Pancreas (tissue), 10 donors: Measurements from ENCODE around the gene COA1. TPM values are rescaled to one million over a fixed set of nuclear protein-coding genes. Genes with fewer than 3 reads are reported as not detected.

ENCODE experiments used
- ATAC-seq, 4 donors: fragments of 200-7000 bp; cut with Tn5 transposase; one replicate each; pipeline versions ENCODE4 v1.8.0 to v1.9.1; 2020; ENCODE audit warnings: mild to moderate bottlenecking in 4 of 4, moderate library complexity in 4 of 4
- DNase-seq, 6 donors: peaks; one replicate each; pipeline ENCODE4 v3.0.0-alpha.2; 2020
- FAIRE-seq: peaks from 2 replicates; lab custom pipeline; 2012; peaks lifted over from hg19 to GRCh38; lab: Jason Lieb, UNC
- H3K27ac ChIP-seq, 4 donors: fragments of 200-600 bp; sonication (generic); 1 replicate in 3 of 4; 2 replicates in 1 of 4; pipeline versions ENCODE4 v1.5.0 to v1.8.0; 2020
- H3K27me3 ChIP-seq, 4 donors: fragments of 200-600 bp; one replicate each; pipeline ENCODE4 v1.8.0; 2021
- H3K36me3 ChIP-seq, 3 donors: fragments of 200-600 bp; sonication (generic) in 1 of 3; one replicate each; pipeline versions ENCODE4 v1.5.0 to v1.8.0; 2020 to 2021
- H3K4me1 ChIP-seq, 3 donors: fragments of 200-600 bp; one replicate each; pipeline ENCODE4 v1.8.0; 2021
- H3K4me3 ChIP-seq, 4 donors: fragments of 200-600 bp; sonication (generic) in 2 of 4; one replicate each; pipeline versions ENCODE4 v1.5.0 to v1.8.0; 2020 to 2021
- H3K9me3 ChIP-seq, 4 donors: fragments of 200-600 bp; one replicate each; pipeline ENCODE4 v1.8.0; 2021
- CTCF ChIP-seq, 4 donors: fragments of 200-600 bp; sonication (generic) in 3 of 4; IDR thresholded peaks; one replicate each; pipeline versions ENCODE4 v1.5.0 to v1.8.0; 2021; ENCODE audit warnings: antibody characterized with exemption in 4 of 4
- WGBS, 2 donors: extraction: QIAGEN DNeasy Blood & Tissue Kit; methylation state at CpG; one replicate each; pipeline ENCODE4 v1.1.7; 2013; 5-methylcytosine and 5-hydroxymethylcytosine counted together
- intact Hi-C, 3 donors: fragments of 100-400 bp; cut with DNase I; formaldehyde crosslinking; loops; one replicate each; pipeline versions ENCODE4 v1.11.1 to v1.14.2; 2022
- polyA plus RNA-seq, 2 donors: library from polyadenylated mRNA; stranded (reverse); fragments of 200-250 nt; gene quantifications; one replicate each; pipeline ENCODE4 v1.2.3, GENCODE V29; 2013
- total RNA-seq, 6 donors: library from RNA; stranded (reverse); fragmentation: NEBNext Ultra II Directional in 4 of 6; extraction: Animal tissue kit (Norgen Biotek cat#: 25700) in 4 of 6; gene quantifications; one replicate each; pipeline versions ENCODE4 v1.2.1 to v1.2.4, GENCODE V29; 2021 to 2023
- donor health status: healthy with polysubstance abuse.
- donor health status: DM: no; HTN: no; CAD: no; lungs with moderate emphysema.
- donor health status: DM: no; HTN: no; CAD: no.
- donor health status: control.
- donor health status: control.
- donor health status: Bipolar disorder and iron deficiency.
- donor health status: DM: yes; HTN: yes; CAD: no.
- donor health status: DM: no; HTN: no; CAD: no.
- donor health status: DM: no; HTN: no; CAD: no.
- donor health status: DM: yes; HTN: yes; CAD: no.

Gene COA1
- total and polyA plus RNA-seq, 8 donors = 24.6 to 34.4 (median 27.1) TPM

- no peak overlapping the region for H3K4me3 ChIP-seq
- H3K4me1 ChIP-seq = peaks cover 11 to 15% (median 12%) of the 10 kb centered on the region in 3 donors
- DNase-seq (peak in 4 of 6 donors; percentile 50 to 76 (median 66)), ATAC-seq (peak; percentile 82 to 90 (median 86)), FAIRE-seq (no peak)
- H3K9me3 ChIP-seq = no peaks in the 10 kb centered on the region
- intact Hi-C loops = no loop called here
- H3K27me3 ChIP-seq = no peaks in the 10 kb centered on the region
- H3K36me3 ChIP-seq = peaks cover 0 to 17% (median 0%) of the 10 kb centered on the region in 3 donors
- TF ChIP-seq CTCF (IDR thresholded peaks at IDR 0.05) = no peak
- 17 to 25% methylated on average over 6 of the region's 6 CpGs for WGBS, 2 donors
- H3K27ac ChIP-seq = peak overlapping the region; percentile 42 to 68 (median 54)
Measured at GRCh38 chr7:43639858-43640491, 89.3 kb downstream of the COA1 start.

GRCh38 chr7:43637114-43637806 lies 92.1 kb downstream of the COA1 start:
- Histone ChIP-seq H3K4me1 (peaks cover 11 to 15% (median 12%) of the 10 kb centered on the region in 3 donors), H3K36me3 (peaks cover 0 to 11% (median 6%) of the 10 kb centered on the region in 3 donors), H3K4me3 (no peak overlapping the region), H3K9me3 (no peaks in the 10 kb centered on the region), H3K27me3 (no peaks in the 10 kb centered on the region), H3K27ac (no peak overlapping the region)
- intact Hi-C loops = no loop called here
- no peak for FAIRE-seq
- ATAC-seq = no peak
- 75 to 82% methylated on average over 4 of the region's 4 CpGs for WGBS, 2 donors
- TF ChIP-seq CTCF (IDR thresholded peaks at IDR 0.05) = no peak
- no peak for DNase-seq

- ATAC-seq (peak in 3 of 4 donors; percentile 30 to 39 (median 32)), FAIRE-seq (no peak), DNase-seq (peak in 1 of 6 donors; percentile 38)
- 54 to 58% methylated on average over 6 of the region's 6 CpGs for WGBS, 2 donors
- H3K9me3 ChIP-seq = no peaks in the 10 kb centered on the region
- TF ChIP-seq CTCF (IDR thresholded peaks at IDR 0.05) = no peak
- H3K36me3 ChIP-seq = peaks cover 0 to 17% (median 6%) of the 10 kb centered on the region in 3 donors
- H3K27ac ChIP-seq = peak overlapping the region in 2 of 4 donors; percentile 3 to 31
- peaks cover 11 to 15% (median 12%) of the 10 kb centered on the region in 3 donors for H3K4me1 ChIP-seq
- H3K4me3 ChIP-seq = no peak overlapping the region
- intact Hi-C loops = no loop called here
- no peaks in the 10 kb centered on the region for H3K27me3 ChIP-seq
Measured at GRCh38 chr7:43636093-43636492, 93.2 kb downstream of the COA1 start.

GRCh38 chr7:43634384-43634783 lies 94.9 kb downstream of the COA1 start:
- DNase-seq (no peak), FAIRE-seq (no peak), ATAC-seq (no peak)
- Histone ChIP-seq H3K4me1 (peaks cover 2 to 3% (median 2%) of the 10 kb centered on the region in 3 donors), H3K36me3 (peaks cover 0 to 17% (median 6%) of the 10 kb centered on the region in 3 donors), H3K4me3 (no peak overlapping the region), H3K27ac (no peak overlapping the region), H3K27me3 (no peaks in the 10 kb centered on the region), H3K9me3 (no peaks in the 10 kb centered on the region)
- TF ChIP-seq CTCF (IDR thresholded peaks at IDR 0.05) = no peak
- 97 to 100% methylated on average over 2 of the region's 2 CpGs for WGBS, 2 donors
- intact Hi-C loops = no loop called here
